Measurements from ENCODE around the gene LRMDA.

Gene LRMDA

DNA sequence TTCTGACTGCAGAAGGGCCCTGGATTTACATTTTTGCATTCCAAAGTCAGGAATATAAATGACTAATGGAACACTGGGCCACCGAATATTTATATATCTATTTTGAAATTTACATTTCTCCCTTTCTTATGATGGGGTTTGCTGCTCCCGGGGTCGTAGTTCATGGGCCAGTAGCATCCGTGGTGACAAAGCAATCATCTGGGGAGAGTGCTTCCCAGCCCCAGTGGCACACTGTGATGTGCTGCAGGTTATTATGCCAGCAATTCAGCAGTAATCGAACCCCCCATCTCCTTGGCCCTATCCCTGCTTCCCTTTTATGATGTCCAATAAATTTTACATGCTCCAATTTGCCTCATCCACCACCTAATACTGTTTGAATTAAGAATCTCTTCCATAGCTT is 837.5 kb downstream of the LRMDA start:
- in situ Hi-C loops (cut with MboI; ENCODE audit: low pct_unique_long_range_greater_than_20kb, low sequenced_read_pairs), result no loop called here
- DNase-seq, result no peak

- no peak for DNase-seq
- in situ Hi-C loops (cut with MboI; ENCODE audit: low pct_unique_long_range_greater_than_20kb, low sequenced_read_pairs), result no loop called here
Measured at GRCh38 chr10:76270464-76270863, 839.0 kb downstream of the LRMDA start.

GRCh38 chr10:76274933-76275332 is 843.5 kb downstream of the LRMDA start:
- no peak for DNase-seq
- in situ Hi-C loops (cut with MboI; ENCODE audit: low pct_unique_long_range_greater_than_20kb, low sequenced_read_pairs), result no loop called here

DNA sequence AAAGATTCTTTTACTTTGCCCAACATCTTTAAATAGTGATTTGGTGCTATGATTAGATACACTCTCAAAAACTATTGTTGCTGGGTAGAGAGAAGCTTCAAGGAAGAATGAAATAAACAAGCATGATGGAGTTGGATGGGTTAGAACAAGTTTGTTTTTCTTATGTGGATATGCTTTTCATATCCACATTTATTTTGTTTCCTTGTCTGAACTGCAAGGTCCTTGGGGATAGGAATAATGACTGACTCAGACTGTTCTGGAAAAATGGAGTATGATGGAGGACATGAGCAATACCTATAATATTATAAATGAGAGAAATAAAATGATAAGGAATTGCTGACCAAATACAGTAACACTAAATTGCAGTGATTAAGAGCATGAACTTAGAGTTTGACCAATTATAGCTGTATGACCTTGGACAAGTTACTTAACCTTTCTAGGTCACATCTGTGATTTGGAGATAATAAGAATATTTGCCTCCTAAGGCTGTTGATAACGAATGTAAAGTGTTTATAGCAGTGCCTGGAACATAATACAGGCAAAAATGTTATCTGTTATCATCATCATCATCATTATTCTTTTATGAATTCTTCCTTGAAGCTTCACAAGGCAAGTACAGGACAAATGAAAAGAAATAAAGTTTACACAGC is 847.5 kb downstream of the LRMDA start:
- DNase-seq, result no peak
- in situ Hi-C loops (cut with MboI; ENCODE audit: low pct_unique_long_range_greater_than_20kb, low sequenced_read_pairs), result no loop called here

- in situ Hi-C loops (cut with MboI; ENCODE audit: low pct_unique_long_range_greater_than_20kb, low sequenced_read_pairs), result no loop called here
- no peak for DNase-seq
Measured at GRCh38 chr10:76281659-76282058, 850.2 kb downstream of the LRMDA start.

DNA sequence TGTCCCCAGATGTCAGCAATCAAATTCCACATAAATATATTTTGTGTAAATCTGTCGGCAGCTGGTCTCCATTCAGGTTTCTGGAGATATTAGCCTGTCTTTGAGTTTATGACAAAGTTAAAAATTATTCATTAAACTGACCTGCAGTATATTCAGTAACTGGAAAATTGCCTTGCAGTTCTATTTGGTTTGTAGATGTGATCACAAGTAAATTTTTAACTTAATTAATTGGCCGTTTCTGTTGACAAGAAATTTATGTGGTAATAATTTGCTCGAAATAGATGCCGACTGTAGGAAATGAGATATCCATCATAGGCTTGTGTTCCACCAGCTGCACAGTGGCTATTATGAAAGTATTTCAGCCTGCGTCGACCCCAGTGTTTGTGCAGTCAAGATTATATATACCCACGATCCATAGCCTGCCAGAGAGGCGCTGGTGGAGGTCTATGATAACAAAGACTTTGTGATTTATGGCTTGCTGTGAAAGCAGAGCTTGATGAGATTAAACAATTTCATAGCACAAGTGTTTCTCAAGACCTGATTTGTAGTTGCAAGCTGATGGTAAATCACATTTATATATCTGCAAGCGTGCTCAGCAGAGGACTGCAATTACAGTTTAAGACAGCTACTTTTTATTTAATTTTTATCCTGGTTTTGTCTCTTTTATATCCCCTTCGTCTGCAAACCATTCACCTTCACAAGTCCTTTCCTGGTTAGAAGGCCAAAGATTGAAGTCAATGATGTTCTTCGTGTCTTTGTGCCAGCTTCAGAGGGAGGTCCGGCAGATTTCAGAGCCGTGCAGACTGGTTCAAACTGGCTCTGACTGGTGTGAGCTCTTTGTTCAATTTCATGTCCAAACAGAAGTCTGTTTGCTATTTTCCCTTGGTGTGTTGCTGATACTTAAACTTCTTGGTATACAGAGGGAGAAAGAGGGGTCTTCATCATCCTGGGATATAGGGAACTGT is 850.9 kb downstream of the LRMDA start:
- no peak for DNase-seq
- in situ Hi-C loops (cut with MboI; ENCODE audit: low pct_unique_long_range_greater_than_20kb, low sequenced_read_pairs), result no loop called here

DNA sequence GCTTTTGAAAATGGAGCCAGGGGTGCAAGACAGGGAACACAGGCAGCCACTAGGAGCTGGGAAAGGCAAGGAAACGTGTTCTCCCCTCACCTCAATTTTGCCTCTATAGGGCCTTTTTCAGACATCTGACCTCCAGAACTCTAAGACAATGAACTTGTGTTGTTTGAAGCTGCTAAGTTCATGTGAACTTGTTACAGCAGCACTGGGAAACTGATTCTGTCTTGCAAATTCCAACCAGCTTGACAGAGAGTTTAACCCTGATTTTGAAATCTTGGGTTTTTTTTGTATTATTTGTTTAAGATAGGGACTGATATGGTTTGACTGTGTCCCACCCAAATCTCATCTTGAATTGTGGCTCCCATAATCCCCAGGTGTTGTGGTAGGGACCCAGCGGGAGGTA is 852.9 kb downstream of the LRMDA start:
- in situ Hi-C loops (cut with MboI; ENCODE audit: low pct_unique_long_range_greater_than_20kb, low sequenced_read_pairs), result no loop called here
- no peak for DNase-seq

- no peak for DNase-seq
- in situ Hi-C loops (cut with MboI; ENCODE audit: low pct_unique_long_range_greater_than_20kb, low sequenced_read_pairs), result no loop called here
Measured at GRCh38 chr10:76285012-76285411, 853.6 kb downstream of the LRMDA start.

DNA sequence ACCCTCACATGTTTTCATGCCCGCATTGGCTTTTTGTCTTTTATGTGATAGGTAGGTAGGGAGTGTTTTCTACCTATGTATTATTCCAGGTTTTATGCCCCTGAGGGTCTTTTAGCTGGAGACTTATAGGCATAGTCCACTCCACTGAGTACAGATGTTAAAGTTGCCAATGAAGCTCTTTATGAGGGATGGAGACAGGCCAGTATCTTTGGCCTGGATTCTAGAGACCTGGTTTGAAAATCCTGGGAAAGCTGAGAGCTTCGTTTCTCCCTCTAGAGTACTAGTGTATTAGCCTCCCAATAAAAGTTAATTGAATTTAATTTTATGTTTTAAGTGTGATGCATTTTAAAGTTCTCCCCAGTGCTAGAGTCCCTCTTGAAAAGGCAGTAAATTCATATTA is 854.1 kb downstream of the LRMDA start:
- in situ Hi-C loops (cut with MboI; ENCODE audit: low pct_unique_long_range_greater_than_20kb, low sequenced_read_pairs), result no loop called here
- no peak for DNase-seq

DNA sequence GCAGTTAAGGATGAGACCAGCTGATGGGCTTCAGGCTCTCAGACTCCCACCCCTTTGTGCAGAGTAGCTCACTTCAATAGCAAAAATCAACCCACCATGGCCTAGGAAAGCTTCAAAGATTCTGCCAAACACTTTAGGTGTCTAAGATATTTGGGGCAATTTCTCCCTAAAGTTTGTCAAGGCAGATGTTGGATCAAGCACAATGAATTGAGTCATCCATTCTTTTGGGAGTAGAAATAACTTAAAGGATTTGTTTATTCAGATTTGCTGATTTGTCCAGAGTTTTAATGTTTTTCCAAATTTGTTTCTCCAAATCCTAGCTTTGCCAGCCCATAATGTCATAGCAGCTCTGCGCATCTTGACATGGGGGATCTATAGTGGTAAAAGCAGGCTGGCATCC is 855.1 kb downstream of the LRMDA start:
- DNase-seq, result no peak
- in situ Hi-C loops (cut with MboI; ENCODE audit: low pct_unique_long_range_greater_than_20kb, low sequenced_read_pairs), result no loop called here

DNA sequence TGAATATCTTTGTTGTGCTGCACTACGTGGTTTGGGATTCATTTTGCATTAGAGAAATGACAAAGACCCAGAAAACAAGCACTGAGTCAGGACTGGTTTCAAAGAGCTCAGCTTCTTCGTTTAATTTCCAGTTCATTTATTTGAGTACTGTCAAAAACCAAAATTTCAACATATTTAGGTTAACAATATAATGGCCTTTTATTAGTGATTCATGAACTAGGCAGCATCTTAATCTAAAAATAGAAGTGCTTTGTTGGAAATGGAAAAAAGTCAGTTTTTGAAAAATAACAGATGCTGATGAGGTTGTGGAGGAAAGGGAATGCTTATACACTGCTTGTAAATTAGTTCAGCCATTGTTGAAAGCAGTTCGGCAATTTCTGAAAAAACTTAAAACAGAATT is 856.4 kb downstream of the LRMDA start:
- no peak for DNase-seq
- in situ Hi-C loops (cut with MboI; ENCODE audit: low pct_unique_long_range_greater_than_20kb, low sequenced_read_pairs), result no loop called here

DNA sequence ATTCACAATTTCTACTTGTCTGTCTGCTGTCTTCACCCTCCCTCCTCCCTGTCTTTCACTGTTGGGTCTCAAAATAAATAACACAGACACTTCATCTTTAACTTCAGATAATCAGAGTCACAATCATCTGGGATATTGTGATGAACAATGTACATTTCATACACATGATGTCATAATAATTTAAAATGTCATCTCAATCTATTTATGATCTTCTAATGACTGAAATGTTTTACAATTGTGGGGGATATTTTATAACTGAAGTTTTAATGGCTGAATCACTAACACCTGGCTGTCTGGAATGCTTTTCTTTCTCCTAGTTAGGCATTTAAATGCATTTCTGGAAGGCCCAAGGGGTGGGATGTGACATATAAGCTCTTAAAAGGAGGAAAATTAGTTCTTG is 859.8 kb downstream of the LRMDA start:
- no peak for DNase-seq
- in situ Hi-C loops (cut with MboI; ENCODE audit: low pct_unique_long_range_greater_than_20kb, low sequenced_read_pairs), result no loop called here

DNA sequence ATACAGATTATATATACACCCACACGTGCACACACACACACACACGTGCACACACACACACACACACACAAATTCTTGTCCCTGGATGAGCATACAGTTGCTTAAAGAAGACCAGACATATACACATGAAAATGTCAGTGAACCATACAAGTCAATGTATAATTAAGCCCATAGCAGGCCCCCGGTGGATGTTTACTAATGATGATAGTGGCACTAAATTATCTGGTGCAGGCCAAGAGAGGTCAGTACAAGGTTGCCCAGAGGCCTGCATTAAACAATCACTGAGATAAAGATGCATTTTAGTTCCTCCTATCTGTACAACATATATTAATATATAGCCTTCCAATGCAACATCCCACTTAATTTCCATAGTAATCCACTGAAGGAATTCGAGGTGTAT is 860.5 kb downstream of the LRMDA start:
- in situ Hi-C loops (cut with MboI; ENCODE audit: low pct_unique_long_range_greater_than_20kb, low sequenced_read_pairs), result no loop called here
- no peak for DNase-seq

GRCh38 chr10:76296957-76297356 is 865.5 kb downstream of the LRMDA start:
- in situ Hi-C loops (cut with MboI; ENCODE audit: low pct_unique_long_range_greater_than_20kb, low sequenced_read_pairs), result no loop called here

DNA sequence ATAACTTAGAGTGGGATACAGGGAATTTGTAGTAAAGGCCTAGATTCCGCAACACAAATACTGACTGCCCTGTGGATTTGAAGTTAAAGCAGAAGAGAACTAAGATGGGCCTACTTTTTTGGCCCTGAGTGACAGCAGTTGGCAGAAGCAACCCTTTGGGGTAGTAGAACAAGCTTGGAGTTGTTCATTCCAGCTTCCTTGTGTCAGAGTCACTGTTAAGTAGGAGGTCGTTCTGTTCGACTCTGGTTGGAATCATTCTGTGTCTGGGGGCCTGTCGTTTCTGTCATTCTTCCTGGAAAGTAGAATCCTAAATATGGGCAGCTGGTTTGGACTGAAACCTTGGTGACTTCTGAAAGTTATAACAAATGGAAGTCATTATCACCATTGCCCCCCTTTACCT is 865.9 kb downstream of the LRMDA start:
- DNase-seq, result no peak
- in situ Hi-C loops (cut with MboI; ENCODE audit: low pct_unique_long_range_greater_than_20kb, low sequenced_read_pairs), result no loop called here

More at GRCh38 chr10:76296957-76297356, 865.5 kb downstream of the LRMDA start:
- no peak for DNase-seq

GRCh38 chr10:76297780-76298281 is 866.4 kb downstream of the LRMDA start:
- in situ Hi-C loops (cut with MboI; ENCODE audit: low pct_unique_long_range_greater_than_20kb, low sequenced_read_pairs), result no loop called here
- no peak for DNase-seq

DNA sequence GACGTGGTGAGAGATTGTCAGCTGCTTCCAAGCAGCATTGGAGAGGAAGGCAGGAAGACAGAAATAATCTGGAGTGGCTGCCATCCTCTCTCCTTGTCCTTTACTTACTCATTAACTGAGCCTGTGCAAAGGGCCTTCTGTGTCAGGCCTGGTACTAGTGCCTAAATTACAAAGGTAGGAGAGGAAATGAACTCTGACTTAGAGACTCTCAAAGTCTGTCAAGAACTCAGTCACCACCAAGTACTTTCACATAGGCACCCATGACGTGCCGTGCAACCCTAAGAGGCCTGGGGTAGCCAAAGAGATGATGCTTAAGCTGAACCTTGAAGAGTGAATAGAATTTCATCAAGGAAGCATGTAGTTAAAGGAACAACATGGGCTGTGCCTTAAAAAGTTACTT is 866.9 kb downstream of the LRMDA start:
- in situ Hi-C loops (cut with MboI; ENCODE audit: low pct_unique_long_range_greater_than_20kb, low sequenced_read_pairs), result no loop called here
- DNase-seq, result no peak

DNA sequence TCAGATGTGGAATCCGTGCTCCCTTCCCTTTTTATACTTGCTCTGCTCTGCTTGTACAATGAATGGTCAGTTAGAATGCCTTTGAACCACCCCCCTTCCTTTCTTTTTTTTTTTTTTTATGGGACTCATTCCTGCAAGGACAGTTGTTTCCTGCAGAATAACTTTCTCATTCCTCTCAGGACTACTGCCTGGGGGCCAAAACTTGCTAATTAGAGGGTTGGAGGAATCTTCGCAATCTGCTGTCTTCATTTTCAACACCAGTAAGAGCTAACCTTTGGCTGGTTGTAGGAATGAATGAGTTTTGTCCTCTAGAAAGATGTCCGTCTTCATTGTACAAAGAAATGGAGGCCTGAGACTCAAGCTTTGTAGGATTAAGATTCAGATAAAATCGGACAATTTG is 868.1 kb downstream of the LRMDA start:
- DNase-seq, result no peak
- in situ Hi-C loops (cut with MboI; ENCODE audit: low pct_unique_long_range_greater_than_20kb, low sequenced_read_pairs), result no loop called here

GRCh38 chr10:76301211-76301610 is 869.8 kb downstream of the LRMDA start:
- no peak for DNase-seq

GRCh38 chr10:76301950-76302349 is 870.5 kb downstream of the LRMDA start:
- in situ Hi-C loops (cut with MboI; ENCODE audit: low pct_unique_long_range_greater_than_20kb, low sequenced_read_pairs), result no loop called here
- peak; percentile 4 for DNase-seq

More at GRCh38 chr10:76301211-76301610, 869.8 kb downstream of the LRMDA start:
- in situ Hi-C loops (cut with MboI; ENCODE audit: low pct_unique_long_range_greater_than_20kb, low sequenced_read_pairs), result no loop called here
